GM12801 (cell line): Measurements from ENCODE around the gene PTGR3.

Experiments
- CTCF ChIP-seq: IDR thresholded peaks from one replicate; pipeline ENCODE4 v1.5.1; 2011; ENCODE audit warnings: control low read depth; ENCODE audit not compliant: insufficient read length; ENCODE audit errors: extremely low read depth

PTGR3 gene

GRCh38 chr18:75218065-75218923 lies 9.4 kb upstream of the PTGR3 start:
- no peak for TF ChIP-seq CTCF

- no peak for TF ChIP-seq CTCF
These were observed 8.2 kb upstream of the PTGR3 start for GRCh38 chr18:75216911-75217689.

GRCh38 chr18:75216212-75216910 lies 7.4 kb upstream of the PTGR3 start:
- TF ChIP-seq CTCF = no peak

GRCh38 chr18:75215663-75216062 lies 6.7 kb upstream of the PTGR3 start:
- no peak for TF ChIP-seq CTCF

GRCh38 chr18:75214766-75215510 lies 6.0 kb upstream of the PTGR3 start:
- no peak for TF ChIP-seq CTCF

- no peak for TF ChIP-seq CTCF
These were observed 5.4 kb upstream of the PTGR3 start for GRCh38 chr18:75214332-75214690.
